ENCODE data around the gene SEC23A. TPM values are rescaled to one million over a fixed set of nuclear protein-coding genes. Genes with fewer than 3 reads are reported as not detected.

SEC23A gene
- total and polyA plus RNA-seq, 11 donors, result 14.1 to 116 (median 82.5) TPM

GRCh38 chr14:39090548-39091111 lies 12.4 kb downstream of the SEC23A start:
- Histone ChIP-seq H3K9me3 (no peaks in the 10 kb centered on the region), H3K4me3 (no peak overlapping the region), H3K36me3 (peaks cover 0 to 98% (median 96%) of the 10 kb centered on the region in 9 donors), H3K27ac (no peak overlapping the region), H3K4me1 (peaks cover 0 to 6% (median 0%) of the 10 kb centered on the region in 12 donors), H3K27me3 (no peaks in the 10 kb centered on the region)
- WGBS, 4 donors, result 92 to 96% (median 94%) methylated on average over 4 of the region's 4 CpGs
- ATAC-seq, result no peak
- intact Hi-C loops (cut with DNase I), result no loop called here
- TF ChIP-seq CTCF (IDR thresholded peaks at IDR 0.05) (no peak), POLR2A (IDR thresholded peaks at IDR 0.05) (no peak)
- no peak for DNase-seq

GRCh38 chr14:39087493-39087892 lies 15.5 kb downstream of the SEC23A start:
- no peak overlapping the region for H3K4me3 ChIP-seq
- H3K27ac ChIP-seq, result no peak overlapping the region
- no peaks in the 10 kb centered on the region for H3K27me3 ChIP-seq
- DNase-seq (no peak), ATAC-seq (no peak)
- intact Hi-C loops (cut with DNase I), result no loop called here
- WGBS, 4 donors, result 96 to 98% (median 96%) methylated on average over 2 of the region's 2 CpGs
- TF ChIP-seq POLR2A (IDR thresholded peaks at IDR 0.05), result no peak
- no peak for TF ChIP-seq CTCF (IDR thresholded peaks at IDR 0.05)
- no peaks in the 10 kb centered on the region for H3K4me1 ChIP-seq
- peaks cover 0 to 100% (median 98%) of the 10 kb centered on the region in 9 donors for H3K36me3 ChIP-seq
- no peaks in the 10 kb centered on the region for H3K9me3 ChIP-seq

- WGBS, 4 donors, result 63 to 77% (median 73%) methylated on average over 7 of the region's 7 CpGs
- TF ChIP-seq POLR2A (IDR thresholded peaks at IDR 0.05) (no peak), CTCF (IDR thresholded peaks at IDR 0.05) (no peak)
- H3K27me3 ChIP-seq, result no peaks in the 10 kb centered on the region
- ATAC-seq (no peak), DNase-seq (no peak)
- intact Hi-C loops (cut with DNase I), result no loop called here
- no peaks in the 10 kb centered on the region for H3K9me3 ChIP-seq
- no peaks in the 10 kb centered on the region for H3K4me1 ChIP-seq
- no peak overlapping the region for H3K27ac ChIP-seq
- H3K4me3 ChIP-seq, result no peak overlapping the region
- H3K36me3 ChIP-seq, result peaks cover 0 to 100% (median 96%) of the 10 kb centered on the region in 9 donors
Observed at GRCh38 chr14:39085933-39086332, 17.1 kb downstream of the SEC23A start.

GRCh38 chr14:39083127-39083526 lies 19.9 kb downstream of the SEC23A start:
- H3K4me3 ChIP-seq, result no peak overlapping the region
- WGBS, 4 donors, result 71 to 87% (median 72%) methylated on average over 5 of the region's 5 CpGs
- no peaks in the 10 kb centered on the region for H3K4me1 ChIP-seq
- TF ChIP-seq POLR2A (IDR thresholded peaks at IDR 0.05), result no peak
- no peak for TF ChIP-seq CTCF (IDR thresholded peaks at IDR 0.05)
- intact Hi-C loops (cut with DNase I), result no loop called here
- H3K27me3 ChIP-seq, result no peaks in the 10 kb centered on the region
- no peaks in the 10 kb centered on the region for H3K9me3 ChIP-seq
- DNase-seq (no peak), ATAC-seq (no peak)
- H3K27ac ChIP-seq, result no peak overlapping the region
- peaks cover 0 to 100% (median 92%) of the 10 kb centered on the region in 9 donors for H3K36me3 ChIP-seq

Measured in heart left ventricle (tissue), 16 donors.